Progenitor cell of endocrine pancreas (in vitro differentiated cells): ENCODE data around the gene TRPC4. TPM values are rescaled to one million over a fixed set of nuclear protein-coding genes. Genes with fewer than 3 reads are reported as not detected.

Source experiments
- DNase-seq: peaks from one replicate; pipeline ENCODE4 v3.0.0; 2021; ENCODE audit warnings: low spot score; ENCODE audit not compliant: unreplicated experiment
- H3K27ac Mint-ChIP-seq: 2 replicates; pipeline ENCODE4 v1.8.0; 2021; ENCODE audit warnings: mild to moderate bottlenecking, moderate library complexity, mixed read lengths
- H3K27me3 Mint-ChIP-seq: 2 replicates; pipeline ENCODE4 v1.8.0; 2021; ENCODE audit warnings: mixed read lengths
- H3K36me3 Mint-ChIP-seq: 2 replicates; pipeline ENCODE4 v1.8.0; 2022; ENCODE audit warnings: mixed read lengths; ENCODE audit not compliant: insufficient read depth
- H3K4me1 Mint-ChIP-seq: 2 replicates; pipeline ENCODE4 v1.8.0; 2021; ENCODE audit warnings: low read depth, mixed read lengths
- H3K4me3 Mint-ChIP-seq: 2 replicates; pipeline ENCODE4 v1.8.0; 2021; ENCODE audit warnings: low read depth, mild to moderate bottlenecking, moderate library complexity, mixed read lengths
- H3K9me3 Mint-ChIP-seq: 2 replicates; pipeline ENCODE4 v1.8.0; 2021; ENCODE audit warnings: low read depth, mixed read lengths
- CTCF ChIP-seq: fragments of 200-600 bp; sonication (generic); IDR thresholded peaks from one replicate; pipeline ENCODE4 v1.5.0; 2021; ENCODE audit warnings: antibody characterized with exemption, mild to moderate bottlenecking; ENCODE audit not compliant: unreplicated experiment
- total RNA-seq: library from RNA; stranded (reverse); gene quantifications from 2 replicates; pipeline ENCODE4 v1.2.1, GENCODE V29; 2021

The TRPC4 gene
- total RNA-seq, 1 donor from 2014 or later, result 4.2 TPM

DNA sequence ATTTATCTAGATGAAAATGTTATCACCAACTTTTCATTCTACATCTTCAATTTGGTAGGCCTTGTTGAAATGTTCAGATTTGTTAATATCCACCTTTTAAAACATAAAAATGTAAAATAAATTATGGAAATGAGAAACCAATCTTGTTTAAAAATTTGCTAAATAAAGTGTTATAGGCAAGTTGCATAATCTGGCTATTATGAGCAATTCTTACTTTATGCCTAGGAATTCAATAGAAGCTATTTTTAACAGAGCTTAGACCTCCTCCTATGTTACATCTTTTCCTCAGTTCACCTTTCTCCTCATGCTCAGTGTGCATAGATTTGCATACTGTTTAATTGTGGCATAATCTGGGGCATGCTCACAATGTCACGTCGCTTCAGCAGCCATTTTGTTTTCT lies 183.1 kb downstream of the TRPC4 start:
- H3K4me1 Mint-ChIP-seq, result peaks cover 12% of the 10 kb centered on the region
- H3K27me3 Mint-ChIP-seq, result no peaks in the 10 kb centered on the region
- TF ChIP-seq CTCF, result no peak
- no peak overlapping the region for H3K27ac Mint-ChIP-seq
- peaks cover 2% of the 10 kb centered on the region for H3K36me3 Mint-ChIP-seq
- no peak overlapping the region for H3K4me3 Mint-ChIP-seq
- no peak for DNase-seq
- no peaks in the 10 kb centered on the region for H3K9me3 Mint-ChIP-seq

DNA sequence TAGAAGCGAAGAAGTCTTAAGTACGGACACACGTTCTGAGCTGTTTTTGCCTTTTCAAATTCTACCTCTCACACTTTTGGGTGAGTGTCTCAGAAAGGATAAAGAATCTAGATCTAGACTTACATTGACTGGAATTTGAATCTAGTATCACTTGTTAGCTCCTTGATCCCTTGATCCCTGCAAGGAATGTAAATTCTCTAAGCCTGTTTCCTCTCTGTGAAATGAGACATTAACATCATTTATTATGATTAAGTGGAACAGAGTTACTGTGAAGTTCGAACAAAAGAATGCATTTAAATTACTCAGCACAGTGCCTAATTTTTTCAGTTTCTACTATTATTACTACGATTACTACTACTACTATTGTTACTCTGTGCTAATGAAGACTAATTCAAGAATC lies 184.4 kb downstream of the TRPC4 start:
- Mint-ChIP-seq H3K36me3 (no peaks in the 10 kb centered on the region), H3K27ac (no peak overlapping the region), H3K4me3 (no peak overlapping the region), H3K9me3 (no peaks in the 10 kb centered on the region), H3K4me1 (peaks cover 23% of the 10 kb centered on the region), H3K27me3 (no peaks in the 10 kb centered on the region)
- TF ChIP-seq CTCF, result no peak
- DNase-seq, result no peak

DNA sequence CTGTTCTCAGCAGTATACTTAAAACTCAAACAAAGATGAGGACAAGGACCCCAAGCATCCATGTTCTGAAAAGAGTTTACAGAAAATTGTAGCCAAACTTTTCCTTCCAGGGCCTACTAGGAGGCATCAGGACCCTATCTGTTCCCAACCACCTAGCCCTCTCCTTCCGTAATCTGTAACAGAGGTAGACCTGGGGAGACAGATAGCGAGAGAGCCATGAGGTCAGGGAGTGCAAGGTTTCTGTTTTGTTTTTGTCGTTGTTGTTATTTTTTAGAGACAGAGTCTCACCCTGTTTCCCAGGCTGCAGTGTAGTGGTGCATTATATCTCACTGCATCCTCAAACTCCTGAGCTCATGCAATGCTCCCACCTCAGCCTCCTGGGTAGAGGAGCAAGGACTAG lies 187.1 kb downstream of the TRPC4 start:
- no peak for TF ChIP-seq CTCF
- Mint-ChIP-seq H3K27ac (no peak overlapping the region), H3K4me3 (no peak overlapping the region)

GRCh38 chr13:37681281-37682032 lies 188.1 kb downstream of the TRPC4 start:
- DNase-seq, result no peak
- Mint-ChIP-seq H3K4me3 (peak overlapping the region; percentile 2), H3K27ac (peak overlapping the region; percentile 76), H3K36me3 (no peaks in the 10 kb centered on the region), H3K9me3 (no peaks in the 10 kb centered on the region), H3K4me1 (peaks cover 30% of the 10 kb centered on the region), H3K27me3 (no peaks in the 10 kb centered on the region)
- TF ChIP-seq CTCF, result no peak

More for the DNA sequence above, 187.1 kb downstream of the TRPC4 start:
- Mint-ChIP-seq H3K9me3 (no peaks in the 10 kb centered on the region), H3K36me3 (no peaks in the 10 kb centered on the region), H3K4me1 (peaks cover 30% of the 10 kb centered on the region), H3K27me3 (no peaks in the 10 kb centered on the region)
- no peak for DNase-seq

- Mint-ChIP-seq H3K9me3 (no peaks in the 10 kb centered on the region), H3K27ac (peak overlapping the region; percentile 73), H3K4me3 (no peak overlapping the region), H3K4me1 (peaks cover 30% of the 10 kb centered on the region), H3K36me3 (peaks cover 1% of the 10 kb centered on the region), H3K27me3 (no peaks in the 10 kb centered on the region)
- TF ChIP-seq CTCF, result no peak
- no peak for DNase-seq
Observed at GRCh38 chr13:37680137-37680536, 189.4 kb downstream of the TRPC4 start.
